Measurements from ENCODE around the gene MYL10. TPM values are rescaled to one million over a fixed set of nuclear protein-coding genes. Genes with fewer than 3 reads are reported as not detected.

MYL10 gene
- polyA plus RNA-seq, 2 of the 4 experiments (the other 2 are of a cell fraction) = not detected

GRCh38 chr7:101581891-101582290 is 47.2 kb downstream of the MYL10 start:
- WGBS (ENCODE audit: missing lambda C conversion rate) = 64% methylated on average over 10 of the region's 10 CpGs
- ATAC-seq = no peak
- POLR2A ChIA-PET = no interaction called here
- Histone ChIP-seq H3K9me3 (peaks cover 12% of the 10 kb centered on the region), H3K4me1 (peaks cover 12% of the 10 kb centered on the region; the same call in 2 of the 3 replicates), H3K4me3 (no peak overlapping the region), H3K27ac (no peak overlapping the region), H3K4me2 (no peak overlapping the region)
- DNase-seq (ENCODE audit: low read depth in 1 of 2, low spot score in 1 of 2) = no peak
- TF ChIP-seq RFX5 (IDR thresholded peaks at IDR 0.05) (no peak), KDM5A (IDR thresholded peaks at IDR 0.05) (no peak), EHMT2 (IDR thresholded peaks at IDR 0.05; ENCODE audit: low read depth) (no peak), ZC3H11A (IDR thresholded peaks at IDR 0.05) (no peak), FOSL2 (IDR thresholded peaks at IDR 0.05) (no peak), FOSL2 (CRISPR knock-in tag; IDR thresholded peaks at IDR 0.05) (no peak), ELK1 (IDR thresholded peaks at IDR 0.05; ENCODE audit: low read depth, low read length) (no peak), ATOH8 (CRISPR knock-in tag; IDR thresholded peaks at IDR 0.05; ENCODE audit: low read depth) (no peak), EP300 (IDR thresholded peaks at IDR 0.05) (no peak), HES2 (IDR thresholded peaks at IDR 0.05) (no peak), CBX8 (IDR thresholded peaks at IDR 0.05) (no peak), HOXB13 (CRISPR knock-in tag; IDR thresholded peaks at IDR 0.05; ENCODE audit: low read depth) (no peak)
- no peak for FAIRE-seq
- CTCF ChIA-PET = no interaction called here

GRCh38 chr7:101580596-101580995 is 48.5 kb downstream of the MYL10 start:
- DNase-seq (ENCODE audit: low read depth in 1 of 2, low spot score in 1 of 2) (no peak), ATAC-seq (no peak), FAIRE-seq (no peak)
- no peak overlapping the region for H3K4me3 ChIP-seq
- H3K9me3 ChIP-seq = peaks cover 17% of the 10 kb centered on the region
- no peak overlapping the region for H3K4me2 ChIP-seq
- 54% methylated on average over 7 of the region's 7 CpGs for WGBS (ENCODE audit: missing lambda C conversion rate)
- H3K4me1 ChIP-seq = peaks cover 11% of the 10 kb centered on the region; the same call in 2 of the 3 replicates
- no peak for TF ChIP-seq NPAS2 (CRISPR knock-in tag; IDR thresholded peaks at IDR 0.05; ENCODE audit: borderline replicate concordance)
- ChIA-PET CTCF (no interaction called here), POLR2A (no interaction called here)
- no peak overlapping the region for H3K27ac ChIP-seq

GRCh38 chr7:101578552-101578951 is 50.5 kb downstream of the MYL10 start:
- CTCF ChIA-PET = interaction anchor here (2.2 kb wide), 1 partner anchor 36 kb away, joined by 8 read pairs; no protein-coding TSS in a partner anchor
- Histone ChIP-seq H3K4me3 (no peak overlapping the region), H3K4me1 (no peaks in the 10 kb centered on the region), H3K27ac (no peak overlapping the region), H3K9me3 (peaks cover 22% of the 10 kb centered on the region), H3K4me2 (no peak overlapping the region)
- WGBS (ENCODE audit: missing lambda C conversion rate) = 12% methylated on average over 1 of the region's 1 CpG
- TF ChIP-seq NPAS2 (CRISPR knock-in tag; IDR thresholded peaks at IDR 0.05; ENCODE audit: borderline replicate concordance) (no peak), FOSB (CRISPR knock-in tag; IDR thresholded peaks at IDR 0.05) (no peak), CEBPB (IDR thresholded peaks at IDR 0.05) (no peak), PHF8 (IDR thresholded peaks at IDR 0.05; ENCODE audit: borderline replicate concordance, low read depth) (no peak)
- FAIRE-seq (no peak), ATAC-seq (no peak), DNase-seq (ENCODE audit: low read depth in 1 of 2, low spot score in 1 of 2) (no peak)
- POLR2A ChIA-PET = interaction anchor here (0.6 kb wide), 1 partner anchor 16 kb away, joined by 3 read pairs; no protein-coding TSS in a partner anchor

- CTCF ChIA-PET = interaction anchor here (0.6 to 2.2 kb wide), 2 partner anchors 34 to 872 kb away, joined by 4 to 8 read pairs; no protein-coding TSS in a partner anchor
- no peak overlapping the region for H3K4me2 ChIP-seq
- TF ChIP-seq BCL3 (IDR thresholded peaks at IDR 0.05) (no peak), ZFP36 (IDR thresholded peaks at IDR 0.05; ENCODE audit: borderline replicate concordance, partially characterized antibody) (no peak), HMGXB4 (CRISPR knock-in tag; IDR thresholded peaks at IDR 0.05; ENCODE audit: borderline replicate concordance) (no peak), MAX (IDR thresholded peaks at IDR 0.05) (no peak), FOSL2 (IDR thresholded peaks at IDR 0.05) (no peak), FOSL2 (CRISPR knock-in tag; IDR thresholded peaks at IDR 0.05) (no peak), USF2 (IDR thresholded peaks at IDR 0.05) (no peak), MAZ (IDR thresholded peaks at IDR 0.05; ENCODE audit: borderline replicate concordance, low read depth, low read length) (no peak), SMC3 (IDR thresholded peaks at IDR 0.05) (no peak), EP300 (IDR thresholded peaks at IDR 0.05) (no peak), E2F6 (IDR thresholded peaks at IDR 0.05; ENCODE audit: borderline replicate concordance, low read depth) (no peak)
Measured at GRCh38 chr7:101576998-101577397, 52.1 kb downstream of the MYL10 start.

More at GRCh38 chr7:101576998-101577397, 52.1 kb downstream of the MYL10 start:
- no peaks in the 10 kb centered on the region for H3K4me1 ChIP-seq
- H3K9me3 ChIP-seq = peaks cover 22% of the 10 kb centered on the region
- FAIRE-seq (no peak), DNase-seq (ENCODE audit: low read depth in 1 of 2, low spot score in 1 of 2) (no peak), ATAC-seq (no peak)
- H3K4me3 ChIP-seq = no peak overlapping the region
- no peak overlapping the region for H3K27ac ChIP-seq
- 43% methylated on average over 3 of the region's 3 CpGs for WGBS (ENCODE audit: missing lambda C conversion rate)
- POLR2A ChIA-PET = no interaction called here

Data from A549 (cell line).